Endodermal cell (in vitro differentiated cells): Measurements from ENCODE around the gene PCDHGA1. TPM values are rescaled to one million over a fixed set of nuclear protein-coding genes. Genes with fewer than 3 reads are reported as not detected.

ENCODE experiments used
- DNase-seq: peaks from one replicate; pipeline ENCODE4 v3.0.0-alpha.2; 2017
- H3K27ac ChIP-seq: 2 replicates; pipeline ENCODE4 v1.5.1; 2013; ENCODE audit warnings: mild to moderate bottlenecking, low read depth, low read length, moderate library complexity
- H3K27me3 ChIP-seq: 2 replicates; pipeline ENCODE4 v1.6.1; 2013; ENCODE audit warnings: mild to moderate bottlenecking, low read length, moderate library complexity; ENCODE audit not compliant: insufficient read depth, control insufficient read depth, poor library complexity, severe bottlenecking
- H3K36me3 ChIP-seq: 2 replicates; pipeline ENCODE4 v1.7.0; 2013; ENCODE audit warnings: mild to moderate bottlenecking, low read length, moderate library complexity; ENCODE audit not compliant: control insufficient read depth, insufficient read depth
- H3K4me1 ChIP-seq: one replicate; pipeline ENCODE4 v1.7.0; 2013; ENCODE audit warnings: low read length; ENCODE audit not compliant: control insufficient read depth, insufficient read depth
- H3K4me3 ChIP-seq: 2 replicates; pipeline ENCODE4 v1.5.1; 2013; ENCODE audit warnings: mild to moderate bottlenecking, low read length, moderate library complexity
- H3K9ac ChIP-seq: 2 replicates; pipeline ENCODE4 v1.6.1; 2013; ENCODE audit warnings: mild to moderate bottlenecking, low read length, moderate library complexity; ENCODE audit not compliant: poor library complexity, severe bottlenecking; ENCODE audit errors: extremely low read depth
- H3K9me3 ChIP-seq: 2 replicates; pipeline ENCODE4 v1.6.1; 2013; ENCODE audit warnings: mild to moderate bottlenecking, low read length, moderate library complexity; ENCODE audit not compliant: control insufficient read depth
- H3K27ac Mint-ChIP-seq: 2 replicates; pipeline ENCODE4 v1.8.0; 2020; ENCODE audit warnings: mixed read lengths
- H3K27me3 Mint-ChIP-seq: 2 replicates; pipeline ENCODE4 v1.8.0; 2021; ENCODE audit warnings: mild to moderate bottlenecking, mixed read lengths; ENCODE audit not compliant: insufficient read depth
- H3K36me3 Mint-ChIP-seq: 2 replicates; pipeline ENCODE4 v1.8.0; 2020; ENCODE audit warnings: low read depth, mixed read lengths
- H3K4me1 Mint-ChIP-seq: 2 replicates; pipeline ENCODE4 v1.8.0; 2020; ENCODE audit warnings: mixed read lengths
- H3K4me3 Mint-ChIP-seq: 2 replicates; pipeline ENCODE4 v1.8.0; 2020; ENCODE audit warnings: mild to moderate bottlenecking, moderate library complexity, mixed read lengths
- H3K9me3 Mint-ChIP-seq: 2 replicates; pipeline ENCODE4 v1.8.0; 2020; ENCODE audit warnings: mild to moderate bottlenecking, mixed read lengths
- WGBS, 2 experiments: methylation state at CpG; one replicate each; pipeline versions ENCODE4 v1.1.5 to v1.1.7; 2013; ENCODE audit warnings: missing lambda C conversion rate in 2 of 2, mixed read lengths in 1 of 2; ENCODE audit not compliant: insufficient coverage in 1 of 2, insufficient read length in 1 of 2; 5-methylcytosine and 5-hydroxymethylcytosine counted together
- total RNA-seq, 2 donors: library from RNA; stranded (reverse); fragmentation: NEBNext Ultra II Directional in 1 of 2; extraction: Animal tissue kit (Norgen Biotek cat#: 25700) in 1 of 2; gene quantifications; 2 replicates in 1 of 2; 3 replicates in 1 of 2; pipeline ENCODE4 v1.2.1, GENCODE V29; 2021
- TF ChIP-seq, protein P1 (sequence below): fragments of 200-600 bp; sonication (generic); conservative IDR thresholded peaks from 2 replicates; pipeline ENCODE4 v1.5.0; 2021; ENCODE audit warnings: antibody characterized with exemption, mild to moderate bottlenecking

Gene PCDHGA1
- total RNA-seq, 2 donors from 2014 or later = 0.38 to 2.2 TPM

GRCh38 chr5:141476132-141476911, 146.0 kb downstream of the PCDHGA1 start:
- Histone ChIP-seq H3K36me3 (no peaks in the 10 kb centered on the region), H3K9ac (peak overlapping the region; percentile 51), H3K27ac (no peak overlapping the region), H3K9me3 (no peaks in the 10 kb centered on the region), H3K4me3 (peak overlapping the region; percentile 86), H3K27me3 (peaks cover 12% of the 10 kb centered on the region), H3K4me1 (no peaks in the 10 kb centered on the region)
- Mint-ChIP-seq H3K27ac (peak overlapping the region; percentile 69), H3K4me1 (peaks cover 8% of the 10 kb centered on the region), H3K4me3 (peak overlapping the region; percentile 78), H3K9me3 (no peaks in the 10 kb centered on the region), H3K36me3 (peaks cover 11% of the 10 kb centered on the region), H3K27me3 (peaks cover 31% of the 10 kb centered on the region)
- TF ChIP-seq, protein P1, sequence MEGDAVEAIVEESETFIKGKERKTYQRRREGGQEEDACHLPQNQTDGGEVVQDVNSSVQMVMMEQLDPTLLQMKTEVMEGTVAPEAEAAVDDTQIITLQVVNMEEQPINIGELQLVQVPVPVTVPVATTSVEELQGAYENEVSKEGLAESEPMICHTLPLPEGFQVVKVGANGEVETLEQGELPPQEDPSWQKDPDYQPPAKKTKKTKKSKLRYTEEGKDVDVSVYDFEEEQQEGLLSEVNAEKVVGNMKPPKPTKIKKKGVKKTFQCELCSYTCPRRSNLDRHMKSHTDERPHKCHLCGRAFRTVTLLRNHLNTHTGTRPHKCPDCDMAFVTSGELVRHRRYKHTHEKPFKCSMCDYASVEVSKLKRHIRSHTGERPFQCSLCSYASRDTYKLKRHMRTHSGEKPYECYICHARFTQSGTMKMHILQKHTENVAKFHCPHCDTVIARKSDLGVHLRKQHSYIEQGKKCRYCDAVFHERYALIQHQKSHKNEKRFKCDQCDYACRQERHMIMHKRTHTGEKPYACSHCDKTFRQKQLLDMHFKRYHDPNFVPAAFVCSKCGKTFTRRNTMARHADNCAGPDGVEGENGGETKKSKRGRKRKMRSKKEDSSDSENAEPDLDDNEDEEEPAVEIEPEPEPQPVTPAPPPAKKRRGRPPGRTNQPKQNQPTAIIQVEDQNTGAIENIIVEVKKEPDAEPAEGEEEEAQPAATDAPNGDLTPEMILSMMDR = no peak
- DNase-seq = peak; percentile 78
- WGBS, 2 experiments = 20 to 56% methylated on average over 50 to 58 of the region's 58 CpGs

DNA sequence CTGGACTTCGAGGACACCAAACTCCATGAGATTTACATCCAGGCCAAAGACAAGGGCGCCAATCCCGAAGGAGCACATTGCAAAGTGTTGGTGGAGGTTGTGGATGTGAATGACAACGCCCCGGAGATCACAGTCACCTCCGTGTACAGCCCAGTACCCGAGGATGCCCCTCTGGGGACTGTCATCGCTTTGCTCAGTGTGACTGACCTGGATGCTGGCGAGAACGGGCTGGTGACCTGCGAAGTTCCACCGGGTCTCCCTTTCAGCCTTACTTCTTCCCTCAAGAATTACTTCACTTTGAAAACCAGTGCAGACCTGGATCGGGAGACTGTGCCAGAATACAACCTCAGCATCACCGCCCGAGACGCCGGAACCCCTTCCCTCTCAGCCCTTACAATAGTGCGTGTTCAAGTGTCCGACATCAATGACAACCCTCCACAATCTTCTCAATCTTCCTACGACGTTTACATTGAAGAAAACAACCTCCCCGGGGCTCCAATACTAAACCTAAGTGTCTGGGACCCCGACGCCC, 146.8 kb downstream of the PCDHGA1 start:
- 91 to 96% methylated on average over 18 to 24 of the region's 24 CpGs for WGBS, 2 experiments
- DNase-seq = no peak
- Mint-ChIP-seq H3K4me3 (peak overlapping the region; percentile 78), H3K9me3 (no peaks in the 10 kb centered on the region), H3K4me1 (peaks cover 8% of the 10 kb centered on the region), H3K36me3 (peaks cover 11% of the 10 kb centered on the region), H3K27me3 (peaks cover 31% of the 10 kb centered on the region), H3K27ac (no peak overlapping the region)
- Histone ChIP-seq H3K27me3 (peaks cover 12% of the 10 kb centered on the region), H3K9ac (no peak overlapping the region), H3K36me3 (no peaks in the 10 kb centered on the region), H3K4me3 (peak overlapping the region; percentile 86), H3K27ac (no peak overlapping the region), H3K4me1 (no peaks in the 10 kb centered on the region), H3K9me3 (no peaks in the 10 kb centered on the region)
- TF ChIP-seq, protein P1 = no peak

GRCh38 chr5:141477815-141478214, 147.5 kb downstream of the PCDHGA1 start:
- TF ChIP-seq, protein P1 = no peak
- Mint-ChIP-seq H3K4me3 (peak overlapping the region; percentile 19), H3K27me3 (peaks cover 31% of the 10 kb centered on the region), H3K9me3 (no peaks in the 10 kb centered on the region), H3K27ac (no peak overlapping the region), H3K36me3 (peaks cover 11% of the 10 kb centered on the region), H3K4me1 (peaks cover 11% of the 10 kb centered on the region)
- Histone ChIP-seq H3K9me3 (no peaks in the 10 kb centered on the region), H3K9ac (no peak overlapping the region), H3K27ac (no peak overlapping the region), H3K4me3 (no peak overlapping the region), H3K36me3 (no peaks in the 10 kb centered on the region), H3K27me3 (peaks cover 12% of the 10 kb centered on the region), H3K4me1 (no peaks in the 10 kb centered on the region)
- peak; percentile 42 for DNase-seq
- WGBS, 2 experiments = 95% methylated on average over 7 to 13 of the region's 13 CpGs
